Neural cell (in vitro differentiated cells): ENCODE measurements around the gene PRXL2B. TPM values are rescaled to one million over a fixed set of nuclear protein-coding genes. Genes with fewer than 3 reads are reported as not detected.

Experiments
- H2AFZ ChIP-seq: fragments of 200-600, 300-800 bp; sonication (generic), shearing (Covaris generic); 2 replicates; pipeline ENCODE4 v1.6.0; 2014; ENCODE audit warnings: low read depth, mild to moderate bottlenecking, antibody characterized with exemption, low read length, moderate library complexity
- H3F3A ChIP-seq: fragments of 200-600 bp; shearing (Covaris generic); 2 replicates; pipeline ENCODE4 v1.6.1; 2016; ENCODE audit warnings: mild to moderate bottlenecking, moderate library complexity, mixed read lengths, antibody characterized with exemption, low read length; ENCODE audit not compliant: insufficient read depth, poor library complexity, severe bottlenecking
- H3K27ac ChIP-seq: fragments of 200-600, 300-800 bp; sonication (generic), shearing (Covaris generic); 2 replicates; pipeline ENCODE4 v1.5.1; 2014; ENCODE audit warnings: mild to moderate bottlenecking, low read length, moderate library complexity
- H3K27me3 ChIP-seq: fragments of 300-800, 200-600 bp; sonication (generic), shearing (Covaris generic); 2 replicates; pipeline ENCODE4 v1.6.0; 2014; ENCODE audit warnings: mild to moderate bottlenecking, low read depth, low read length, moderate library complexity; ENCODE audit not compliant: insufficient read depth
- H3K36me3 ChIP-seq: fragments of 300-800, 200-600 bp; sonication (generic), shearing (Covaris generic); 2 replicates; pipeline ENCODE4 v1.5.1; 2014; ENCODE audit warnings: mild to moderate bottlenecking, antibody characterized with exemption, low read length, moderate library complexity; ENCODE audit not compliant: insufficient read depth
- H3K4me2 ChIP-seq: fragments of 300-800, 200-600 bp; sonication (generic), shearing (Covaris generic); 2 replicates; pipeline ENCODE4 v1.6.0; 2014; ENCODE audit warnings: mild to moderate bottlenecking, low read length
- H3K4me3 ChIP-seq: fragments of 300-800, 200-600 bp; sonication (generic), shearing (Covaris generic); 2 replicates; pipeline ENCODE4 v1.5.1; 2014; ENCODE audit warnings: mild to moderate bottlenecking, low read length, moderate library complexity
- H3K79me2 ChIP-seq: fragments of 200-600 bp; shearing (Covaris generic); replicated peaks from 2 replicates; pipeline ENCODE4 v1.6.0; 2014; ENCODE audit warnings: mild to moderate bottlenecking, low read length, moderate library complexity; ENCODE audit not compliant: insufficient read depth
- H3K9ac ChIP-seq: fragments of 300-800, 200-600 bp; sonication (generic), shearing (Covaris generic); 2 replicates; pipeline ENCODE4 v1.6.1; 2016; ENCODE audit warnings: mild to moderate bottlenecking, low read length, mixed read lengths
- H3K9me2 ChIP-seq: fragments of 200-600 bp; shearing (Covaris generic); 2 replicates; pipeline ENCODE4 v1.6.1; 2016; ENCODE audit warnings: mild to moderate bottlenecking, low read length, mixed read lengths; ENCODE audit not compliant: insufficient read depth
- H3K9me3 ChIP-seq: fragments of 200-600, 300-800 bp; sonication (generic), shearing (Covaris generic); 2 replicates; pipeline ENCODE4 v1.6.1; 2016; ENCODE audit warnings: mild to moderate bottlenecking, mixed run types, low read length, moderate library complexity, mixed read lengths
- H4K20me1 ChIP-seq: fragments of 200-600 bp; shearing (Covaris generic); 2 replicates; pipeline ENCODE4 v1.6.1; 2016; ENCODE audit warnings: mild to moderate bottlenecking, mixed run types; ENCODE audit not compliant: insufficient read depth
- CTCF ChIP-seq: fragments of 450-650 bp; IDR thresholded peaks from 2 replicates; pipeline ENCODE4 v1.5.1; 2014; ENCODE audit warnings: antibody characterized with exemption, mild to moderate bottlenecking, moderate library complexity; ENCODE audit not compliant: poor library complexity, severe bottlenecking
- EP300 ChIP-seq: fragments of 450-650 bp; conservative IDR thresholded peaks from 2 replicates; pipeline ENCODE4 v1.6.1; 2014; ENCODE audit warnings: antibody characterized with exemption, mild to moderate bottlenecking, moderate library complexity; ENCODE audit not compliant: poor library complexity, severe bottlenecking
- EZH2 ChIP-seq: fragments of 200-600, 300-800 bp; shearing (Covaris generic), sonication (generic); IDR thresholded peaks from 2 replicates; pipeline ENCODE4 v1.6.1; 2014; ENCODE audit warnings: antibody characterized with exemption, low read length, borderline replicate concordance, mild to moderate bottlenecking; ENCODE audit not compliant: insufficient read depth, poor library complexity, severe bottlenecking
- MXI1 ChIP-seq: fragments of 450-650 bp; conservative IDR thresholded peaks from 2 replicates; pipeline ENCODE4 v1.6.1; 2014; ENCODE audit warnings: antibody characterized with exemption, mild to moderate bottlenecking; ENCODE audit not compliant: poor library complexity, severe bottlenecking
- POLR2AphosphoS5 ChIP-seq: IDR thresholded peaks from 2 replicates; pipeline ENCODE4 v1.6.1; 2012
- RAD21 ChIP-seq: fragments of 450-650 bp; conservative IDR thresholded peaks from 2 replicates; pipeline ENCODE4 v1.6.1; 2014; ENCODE audit warnings: antibody characterized with exemption, mild to moderate bottlenecking, moderate library complexity
- REST ChIP-seq: IDR thresholded peaks from 2 replicates; pipeline ENCODE4 v1.6.1; 2012; ENCODE audit warnings: borderline replicate concordance
- SMC3 ChIP-seq: fragments of 450-650 bp; conservative IDR thresholded peaks from 2 replicates; pipeline ENCODE4 v1.6.1; 2014; ENCODE audit warnings: antibody characterized with exemption, mild to moderate bottlenecking, moderate library complexity; ENCODE audit not compliant: poor library complexity
- TAF1 ChIP-seq: IDR thresholded peaks from 2 replicates; pipeline ENCODE4 v1.6.1; 2012; ENCODE audit warnings: low read depth
- polyA plus RNA-seq: library from polyadenylated mRNA; depleted of rRNA; stranded (reverse); fragments of >200 nt; gene quantifications from 2 replicates; pipeline ENCODE4 v1.2.3, GENCODE V29; 2014

PRXL2B gene
- polyA plus RNA-seq, 1 donor from 2014 or later, result 29.0 TPM

- Histone ChIP-seq H3K9me2 (no peaks in the 10 kb centered on the region), H2AFZ (no peak overlapping the region), H3K4me3 (no peak overlapping the region), H4K20me1 (no peaks in the 10 kb centered on the region), H3K27me3 (no peaks in the 10 kb centered on the region), H3K9ac (no peak overlapping the region), H3K4me2 (no peak overlapping the region), H3K27ac (no peak overlapping the region), H3K79me2 (no peaks in the 10 kb centered on the region), H3F3A (no peaks in the 10 kb centered on the region), H3K9me3 (peaks cover 3% of the 10 kb centered on the region), H3K36me3 (no peaks in the 10 kb centered on the region)
- no peak for TF ChIP-seq RAD21
- TF ChIP-seq REST, result no peak
- TF ChIP-seq EZH2, result no peak
- no peak for TF ChIP-seq MXI1
- TF ChIP-seq POLR2AphosphoS5, result no peak
- no peak for TF ChIP-seq SMC3
These were observed 13.2 kb upstream of the PRXL2B start for GRCh38 chr1:2573250-2573920.

- no peaks in the 10 kb centered on the region for H4K20me1 ChIP-seq
- no peaks in the 10 kb centered on the region for H3K36me3 ChIP-seq
- no peaks in the 10 kb centered on the region for H3K79me2 ChIP-seq
- H3K9me3 ChIP-seq, result peaks cover 3% of the 10 kb centered on the region
- no peak overlapping the region for H2AFZ ChIP-seq
- no peak overlapping the region for H3K27ac ChIP-seq
- no peak overlapping the region for H3K9ac ChIP-seq
- H3K4me2 ChIP-seq, result no peak overlapping the region
- no peaks in the 10 kb centered on the region for H3K27me3 ChIP-seq
- TF ChIP-seq EZH2 (no peak), CTCF (no peak), TAF1 (no peak), EP300 (no peak), MXI1 (no peak), POLR2AphosphoS5 (no peak), SMC3 (no peak), RAD21 (no peak), REST (no peak)
- H3F3A ChIP-seq, result no peaks in the 10 kb centered on the region
- H3K9me2 ChIP-seq, result no peaks in the 10 kb centered on the region
- no peak overlapping the region for H3K4me3 ChIP-seq
These were observed 12.2 kb upstream of the PRXL2B start for GRCh38 chr1:2574350-2574749.
